ACC112 (cell line): ENCODE data around the gene ZNF423.

Experiments
- H2AFZ ChIP-seq: fragments of 200-600 bp; sonication (generic); one replicate; pipeline ENCODE4 v1.6.0; 2017; ENCODE audit warnings: antibody characterized with exemption, low read length; ENCODE audit not compliant: unreplicated experiment
- H3K27ac ChIP-seq: fragments of 200-600 bp; sonication (generic); 2 replicates; pipeline ENCODE4 v1.5.1; 2014; ENCODE audit warnings: low read depth, mild to moderate bottlenecking, antibody characterized with exemption, low read length, moderate library complexity
- H3K27me3 ChIP-seq: fragments of 200-600 bp; sonication (generic); 2 replicates; pipeline ENCODE4 v1.6.1; 2014; ENCODE audit warnings: mild to moderate bottlenecking, antibody characterized with exemption, low read length, moderate library complexity, mixed read lengths; ENCODE audit not compliant: insufficient read depth
- H3K36me3 ChIP-seq: fragments of 200-600 bp; sonication (generic); 2 replicates; pipeline ENCODE4 v1.6.1; 2016; ENCODE audit warnings: mild to moderate bottlenecking, antibody characterized with exemption, low read length, moderate library complexity, mixed read lengths; ENCODE audit not compliant: insufficient read depth
- H3K4me1 ChIP-seq: fragments of 200-600 bp; sonication (generic); one replicate; pipeline ENCODE4 v1.6.1; 2016; ENCODE audit warnings: low read length, mixed read lengths; ENCODE audit not compliant: insufficient read depth, unreplicated experiment, control insufficient read depth
- H3K4me3 ChIP-seq: fragments of 200-600 bp; sonication (generic); 2 replicates; pipeline ENCODE4 v1.5.1; 2014; ENCODE audit warnings: mild to moderate bottlenecking, low read depth, low read length
- H3K79me2 ChIP-seq: fragments of 200-600 bp; sonication (generic); one replicate; pipeline ENCODE4 v1.6.0; 2016; ENCODE audit warnings: low read length; ENCODE audit not compliant: control insufficient read depth, unreplicated experiment, insufficient read depth

The ZNF423 gene

GRCh38 chr16:49697631-49698452, 158.1 kb downstream of the ZNF423 start:
- Histone ChIP-seq H3K4me1 (peaks cover 28% of the 10 kb centered on the region), H3K4me3 (no peak overlapping the region), H3K27ac (no peak overlapping the region), H2AFZ (no peak overlapping the region), H3K27me3 (no peaks in the 10 kb centered on the region), H3K36me3 (no peaks in the 10 kb centered on the region), H3K79me2 (no peaks in the 10 kb centered on the region)

- H3K4me1 ChIP-seq: peaks cover 28% of the 10 kb centered on the region
- no peak overlapping the region for H2AFZ ChIP-seq
- no peak overlapping the region for H3K4me3 ChIP-seq
- no peak overlapping the region for H3K27ac ChIP-seq
- H3K79me2 ChIP-seq: no peaks in the 10 kb centered on the region
- H3K27me3 ChIP-seq: no peaks in the 10 kb centered on the region
- no peaks in the 10 kb centered on the region for H3K36me3 ChIP-seq
Measured at GRCh38 chr16:49696414-49697101, 159.4 kb downstream of the ZNF423 start.

GRCh38 chr16:49695782-49696413, 160.0 kb downstream of the ZNF423 start:
- H3K36me3 ChIP-seq: no peaks in the 10 kb centered on the region
- no peaks in the 10 kb centered on the region for H3K79me2 ChIP-seq
- no peak overlapping the region for H2AFZ ChIP-seq
- H3K27me3 ChIP-seq: no peaks in the 10 kb centered on the region
- no peak overlapping the region for H3K4me3 ChIP-seq
- no peak overlapping the region for H3K27ac ChIP-seq
- peaks cover 23% of the 10 kb centered on the region for H3K4me1 ChIP-seq

- Histone ChIP-seq H2AFZ (no peak overlapping the region), H3K27me3 (no peaks in the 10 kb centered on the region), H3K4me3 (no peak overlapping the region), H3K27ac (no peak overlapping the region), H3K4me1 (peaks cover under 1% of the 10 kb centered on the region), H3K36me3 (no peaks in the 10 kb centered on the region), H3K79me2 (no peaks in the 10 kb centered on the region)
Measured at GRCh38 chr16:49693445-49693844, 162.5 kb downstream of the ZNF423 start.

DNA sequence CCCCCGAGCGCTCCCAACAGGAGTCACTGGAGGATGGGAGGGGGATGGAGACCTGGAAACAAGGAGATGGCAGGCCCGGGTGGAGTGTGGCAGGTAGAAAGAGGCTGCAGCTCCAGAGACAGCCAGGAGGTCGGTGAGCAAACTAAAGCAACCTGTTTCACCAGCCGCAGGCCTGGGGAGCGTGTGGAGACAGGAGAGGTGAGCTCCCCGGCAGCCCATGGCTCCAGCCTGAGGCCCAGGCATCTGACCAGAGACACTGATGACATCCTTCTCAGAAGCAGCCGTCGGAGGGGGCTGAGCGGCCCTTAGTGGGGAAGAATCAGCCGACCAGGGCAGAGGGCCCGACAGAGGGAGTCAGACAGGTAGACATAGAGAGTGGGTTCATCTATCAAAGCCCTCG, 165.1 kb downstream of the ZNF423 start:
- no peaks in the 10 kb centered on the region for H3K79me2 ChIP-seq
- no peaks in the 10 kb centered on the region for H3K27me3 ChIP-seq
- H3K4me1 ChIP-seq: no peaks in the 10 kb centered on the region
- no peaks in the 10 kb centered on the region for H3K36me3 ChIP-seq
- H3K4me3 ChIP-seq: no peak overlapping the region
- no peak overlapping the region for H2AFZ ChIP-seq
- H3K27ac ChIP-seq: no peak overlapping the region

DNA sequence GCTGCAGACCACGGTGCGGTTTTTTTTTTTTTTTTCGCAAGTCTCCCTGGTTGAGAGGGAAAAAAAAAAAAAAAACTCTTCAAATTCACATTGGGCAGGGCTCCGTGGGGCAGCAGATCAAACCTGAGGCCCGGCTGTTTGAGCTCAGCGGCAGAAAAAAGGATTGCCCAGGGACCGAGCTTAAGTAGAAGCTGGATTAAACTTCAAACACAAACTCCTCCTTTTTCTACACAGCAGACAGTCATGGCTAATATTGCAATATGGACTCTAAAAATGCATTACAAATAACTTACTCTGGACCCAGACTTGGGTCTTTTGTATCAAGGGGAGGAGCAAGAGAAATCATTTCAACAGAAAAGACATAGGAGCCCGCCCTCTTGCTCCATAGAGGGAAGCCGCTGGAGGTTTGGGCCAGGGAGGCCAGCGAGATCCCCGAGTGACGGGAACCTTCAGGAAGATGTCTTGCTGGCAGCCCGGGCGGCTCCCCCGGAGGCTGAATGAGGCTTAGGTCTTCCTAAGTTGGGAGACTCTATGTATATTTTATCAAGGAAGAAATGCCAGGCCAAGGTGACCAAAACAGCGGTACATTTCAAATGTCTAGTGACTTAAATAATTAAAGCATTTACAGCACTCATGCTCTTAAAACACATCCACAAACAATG, 167.7 kb downstream of the ZNF423 start:
- Histone ChIP-seq H3K27me3 (no peaks in the 10 kb centered on the region), H3K79me2 (no peaks in the 10 kb centered on the region), H3K36me3 (no peaks in the 10 kb centered on the region), H2AFZ (no peak overlapping the region), H3K4me3 (no peak overlapping the region), H3K4me1 (no peaks in the 10 kb centered on the region), H3K27ac (no peak overlapping the region)

DNA sequence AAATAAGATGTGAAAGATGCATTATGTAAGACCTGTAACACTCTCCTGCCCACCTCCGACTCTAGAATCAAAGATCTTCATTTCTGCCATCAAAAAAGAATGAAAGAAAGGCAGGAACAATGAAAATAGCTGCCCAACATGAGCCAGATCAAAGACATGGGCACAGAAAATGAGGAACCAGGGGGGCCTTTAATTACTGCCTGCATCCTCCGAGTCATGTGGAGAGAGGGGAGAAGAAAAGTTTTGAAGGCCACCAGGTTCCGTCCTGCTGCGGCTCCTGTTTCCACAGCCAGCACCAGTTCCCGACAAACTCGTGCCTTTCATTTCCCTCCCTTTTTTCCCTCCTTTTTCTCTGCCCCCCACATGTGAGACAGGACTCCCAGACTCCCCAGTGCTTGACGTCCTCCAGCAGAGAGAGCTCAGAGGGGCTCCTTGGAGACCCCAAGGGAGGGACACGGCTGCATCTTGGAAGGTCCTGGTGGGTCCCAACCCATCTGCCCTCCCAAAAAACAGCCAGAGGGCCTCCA, 168.4 kb downstream of the ZNF423 start:
- H3K4me1 ChIP-seq: no peaks in the 10 kb centered on the region
- H3K4me3 ChIP-seq: no peak overlapping the region
- no peak overlapping the region for H2AFZ ChIP-seq
- peaks cover 3% of the 10 kb centered on the region; the same call in 1 of the 2 replicates for H3K27me3 ChIP-seq
- no peaks in the 10 kb centered on the region for H3K36me3 ChIP-seq
- H3K79me2 ChIP-seq: no peaks in the 10 kb centered on the region
- H3K27ac ChIP-seq: no peak overlapping the region

DNA sequence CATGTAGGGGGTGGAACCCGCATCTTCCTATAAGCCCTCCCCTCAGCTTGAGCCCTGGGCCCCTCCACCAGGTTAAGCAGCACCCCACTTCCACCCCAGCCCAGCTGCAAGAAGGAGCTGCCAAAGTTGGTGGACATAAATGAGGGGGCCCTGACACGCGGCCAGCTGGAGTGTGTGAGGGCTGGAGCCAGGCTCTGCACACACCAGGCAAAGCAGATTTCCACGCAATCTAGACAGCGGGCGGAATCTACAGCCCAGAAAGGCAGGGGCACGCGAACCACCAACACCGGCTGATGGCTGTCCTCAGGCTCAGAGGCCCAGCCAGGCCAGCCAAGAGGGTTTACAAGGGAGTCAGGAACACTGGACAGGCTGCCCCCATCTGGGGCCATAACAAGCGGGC, 171.2 kb downstream of the ZNF423 start:
- Histone ChIP-seq H3K4me1 (no peaks in the 10 kb centered on the region), H3K27ac (no peak overlapping the region), H3K79me2 (no peaks in the 10 kb centered on the region), H3K27me3 (peaks cover 4% of the 10 kb centered on the region; the same call in 1 of the 2 replicates), H2AFZ (no peak overlapping the region), H3K4me3 (no peak overlapping the region), H3K36me3 (no peaks in the 10 kb centered on the region)

GRCh38 chr16:49682577-49683165, 173.2 kb downstream of the ZNF423 start:
- Histone ChIP-seq H3K4me1 (no peaks in the 10 kb centered on the region), H2AFZ (no peak overlapping the region), H3K27ac (no peak overlapping the region), H3K4me3 (no peak overlapping the region), H3K36me3 (no peaks in the 10 kb centered on the region), H3K79me2 (no peaks in the 10 kb centered on the region), H3K27me3 (peaks cover 4% of the 10 kb centered on the region; the same call in 1 of the 2 replicates)
